ENCODE measurements around the gene PLK5.
"Not testable (repeated sequence)": the region's sequence is repeated elsewhere in the genome, so short reads cannot be mapped to it uniquely, and the experiment has no call there.

Gene PLK5

DNA sequence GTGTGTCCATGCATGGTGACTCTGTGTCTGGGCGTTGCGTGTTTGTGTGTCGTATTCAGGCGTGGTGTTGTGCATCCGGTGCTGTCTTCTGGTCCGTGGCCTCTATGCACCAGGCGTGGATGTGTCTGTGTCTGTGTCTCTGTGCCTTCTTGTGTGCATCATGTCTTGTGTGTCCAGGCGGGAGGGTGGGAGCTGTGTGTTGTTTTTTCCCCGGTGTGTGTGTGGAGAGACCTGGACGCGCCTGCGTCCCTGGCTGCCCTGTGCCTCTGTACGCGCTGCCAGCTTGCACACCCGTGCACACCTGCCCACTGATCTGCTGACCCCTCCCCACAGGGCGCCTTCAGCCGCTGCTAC lies 1.1 kb downstream of the PLK5 start:
- no peak for DNase-seq (ENCODE audit: low read depth in 4 of 4, low spot score in 1 of 4)

- no peak for DNase-seq (ENCODE audit: low read depth in 4 of 4, low spot score in 1 of 4)
Measured at GRCh38 chr19:1525343-1525742, 1.5 kb downstream of the PLK5 start.

GRCh38 chr19:1526066-1526778 lies 2.3 kb downstream of the PLK5 start:
- DNase-seq (ENCODE audit: low read depth in 4 of 4, low spot score in 1 of 4): no peak

GRCh38 chr19:1526979-1527649 lies 3.2 kb downstream of the PLK5 start:
- DNase-seq (ENCODE audit: low read depth in 4 of 4, low spot score in 1 of 4): no peak

DNA sequence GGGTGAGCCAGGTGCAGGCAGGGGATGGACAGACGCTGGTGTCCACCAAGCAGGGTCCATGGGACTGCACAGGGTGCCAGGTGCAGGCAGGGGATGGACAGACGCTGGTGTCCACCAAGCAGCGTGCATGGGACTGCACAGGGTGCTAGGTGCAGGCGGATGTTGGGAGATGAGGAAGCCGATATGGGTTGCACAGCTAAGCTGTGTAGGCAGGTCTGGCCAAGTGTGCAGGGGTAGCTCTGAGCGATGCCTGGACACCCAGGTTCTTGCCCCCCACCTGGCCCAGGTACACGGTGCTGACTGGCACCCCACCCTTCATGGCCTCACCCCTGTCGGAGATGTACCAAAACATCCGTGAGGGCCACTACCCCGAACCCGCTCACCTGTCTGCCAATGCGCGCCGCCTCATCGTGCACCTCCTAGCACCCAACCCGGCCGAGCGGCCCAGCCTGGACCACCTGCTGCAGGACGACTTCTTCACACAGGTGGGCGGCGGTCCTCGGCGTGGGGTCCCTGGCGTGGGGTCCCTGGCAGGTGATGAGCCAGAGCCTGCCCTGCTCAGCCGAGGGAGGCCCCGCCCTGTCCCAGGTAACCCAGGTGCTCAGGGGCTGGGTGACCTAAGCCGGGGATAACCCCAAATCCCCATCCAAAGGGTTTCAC lies 3.9 kb downstream of the PLK5 start:
- DNase-seq (ENCODE audit: low read depth in 4 of 4, low spot score in 1 of 4): no peak

DNA sequence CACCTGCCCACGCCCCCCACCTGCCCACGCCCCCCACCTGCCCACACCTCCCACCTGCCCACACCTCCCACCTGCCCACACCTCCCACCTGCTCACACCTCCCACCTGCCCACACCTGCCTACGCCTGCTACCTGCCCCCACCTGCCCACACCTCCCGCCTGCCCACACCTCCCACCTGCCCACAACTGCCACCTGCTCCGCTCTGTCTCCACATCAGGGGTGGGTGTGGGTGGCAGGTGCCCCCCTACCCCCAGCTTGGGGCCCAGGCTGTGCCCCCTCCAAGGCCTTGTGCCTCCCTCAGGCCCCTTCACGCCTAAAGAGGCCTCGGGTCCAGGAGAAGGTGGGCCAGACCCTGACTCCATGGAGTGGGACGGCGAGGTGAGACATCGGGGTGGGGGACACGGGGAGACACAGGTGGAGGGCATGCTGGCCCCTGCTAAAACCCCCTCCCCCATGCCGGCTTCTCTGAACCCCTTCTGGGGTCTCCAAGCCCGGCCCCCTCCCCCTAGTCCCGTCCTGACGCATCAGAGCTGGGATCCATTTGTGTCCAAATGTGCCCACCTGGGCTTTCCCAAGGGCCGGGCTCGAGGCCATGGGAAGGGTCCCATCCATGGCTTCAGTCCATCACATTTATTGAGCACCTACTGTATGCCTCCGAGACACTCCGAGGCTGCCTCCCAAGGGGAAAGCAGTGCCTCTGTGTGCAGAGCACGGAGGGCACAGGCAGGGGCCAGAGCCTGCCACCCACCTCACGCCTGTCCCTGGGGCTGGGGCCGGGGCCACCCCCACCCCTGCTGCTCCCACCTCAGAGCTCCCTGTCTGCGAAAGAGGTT lies 4.9 kb downstream of the PLK5 start:
- DNase-seq (ENCODE audit: low read depth in 4 of 4, low spot score in 1 of 4): no peak

GRCh38 chr19:1529430-1529816 lies 5.5 kb downstream of the PLK5 start:
- DNase-seq (ENCODE audit: low read depth in 4 of 4, low spot score in 1 of 4): no peak

DNA sequence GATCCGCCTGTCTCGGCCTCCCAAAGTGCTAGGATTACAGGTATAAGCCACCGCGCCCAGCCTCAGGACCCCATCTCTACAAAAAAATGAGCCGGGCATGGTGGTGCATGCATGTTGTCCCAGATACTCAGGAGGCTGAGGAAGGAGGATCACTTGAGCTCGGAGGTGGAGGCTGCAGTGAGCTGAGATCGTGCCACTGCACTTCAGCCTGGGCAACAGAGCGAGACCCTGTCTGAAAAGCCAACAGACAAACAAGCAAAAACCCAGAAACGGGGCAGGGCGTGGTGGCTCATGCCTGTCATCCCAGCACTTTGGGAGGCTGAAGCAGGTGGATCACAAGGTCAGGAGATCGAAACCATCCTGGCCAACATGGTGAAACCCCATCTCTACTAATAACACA lies 7.0 kb downstream of the PLK5 start:
- DNase-seq (ENCODE audit: low read depth in 4 of 4, low spot score in 1 of 4): not testable (repeated sequence)

DNA sequence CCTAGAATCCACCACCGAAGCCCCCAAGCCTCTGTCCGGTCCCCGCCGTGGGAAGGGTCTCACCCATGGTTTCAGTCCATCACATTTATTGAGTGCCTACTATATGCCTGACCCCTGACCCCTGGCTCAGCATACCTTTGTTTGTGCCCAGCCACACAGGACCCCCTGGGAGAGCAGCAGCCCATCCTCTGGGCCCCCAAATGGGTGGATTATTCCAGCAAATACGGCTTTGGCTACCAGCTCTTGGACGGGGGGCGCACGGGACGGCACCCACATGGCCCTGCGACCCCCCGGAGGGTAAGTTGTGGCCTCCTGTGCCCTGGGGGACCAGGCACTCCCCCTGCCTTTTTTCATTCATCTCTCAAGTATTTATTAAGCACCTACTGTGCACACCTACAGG lies 7.7 kb downstream of the PLK5 start:
- no peak for DNase-seq (ENCODE audit: low read depth in 4 of 4, low spot score in 1 of 4)

- DNase-seq (ENCODE audit: low read depth in 4 of 4, low spot score in 1 of 4): no peak
Measured at GRCh38 chr19:1532003-1532402, 8.1 kb downstream of the PLK5 start.

DNA sequence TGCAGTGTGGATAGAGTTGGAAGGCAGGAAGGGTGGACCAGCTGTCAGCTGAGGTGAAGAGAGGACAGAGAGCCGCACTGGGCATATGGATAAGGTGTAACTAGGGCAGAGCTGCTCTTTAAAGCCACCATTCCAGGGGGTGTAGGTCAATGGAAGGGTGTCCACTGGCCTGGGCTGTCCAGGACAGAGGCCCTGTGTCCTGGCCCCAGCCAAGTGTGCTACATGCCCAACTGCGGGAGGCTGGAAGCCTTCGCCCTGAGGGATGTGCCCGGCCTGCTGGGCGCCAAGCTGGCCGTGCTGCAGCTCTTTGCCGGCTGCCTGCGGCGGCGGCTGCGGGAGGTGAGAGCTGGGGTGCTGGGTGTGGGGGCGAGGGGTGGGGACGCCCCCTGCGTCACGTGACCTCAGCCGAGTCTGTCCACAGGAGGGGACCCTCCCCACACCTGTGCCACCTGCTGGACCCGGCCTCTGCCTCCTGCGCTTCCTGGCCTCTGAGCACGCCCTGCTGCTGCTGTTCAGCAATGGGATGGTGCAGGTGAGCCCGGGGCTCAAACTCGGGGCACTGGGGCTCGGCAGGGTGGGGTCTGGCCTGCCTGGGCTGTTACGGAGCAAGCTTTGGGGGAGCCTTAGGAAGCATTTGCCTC lies 9.8 kb downstream of the PLK5 start:
- DNase-seq (ENCODE audit: low read depth in 4 of 4, low spot score in 1 of 4): no peak

DNA sequence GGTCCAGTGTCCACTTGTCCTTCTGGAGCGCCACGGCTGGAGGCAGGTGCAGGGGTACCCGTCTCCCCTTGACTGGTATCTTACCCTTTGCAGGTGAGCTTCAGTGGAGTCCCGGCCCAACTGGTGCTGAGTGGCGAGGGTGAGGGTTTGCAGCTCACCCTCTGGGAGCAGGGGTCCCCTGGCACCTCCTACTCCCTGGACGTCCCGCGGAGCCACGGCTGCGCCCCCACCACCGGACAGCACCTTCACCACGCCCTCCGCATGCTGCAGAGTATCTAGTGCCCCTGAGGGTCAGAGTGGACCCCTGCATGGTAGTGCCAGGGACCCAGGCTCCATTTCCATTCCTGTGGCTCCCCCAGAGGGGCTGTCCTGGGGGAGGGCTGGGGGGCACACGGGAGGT lies 11.1 kb downstream of the PLK5 start:
- no peak for DNase-seq (ENCODE audit: low read depth in 4 of 4, low spot score in 1 of 4)

DNA sequence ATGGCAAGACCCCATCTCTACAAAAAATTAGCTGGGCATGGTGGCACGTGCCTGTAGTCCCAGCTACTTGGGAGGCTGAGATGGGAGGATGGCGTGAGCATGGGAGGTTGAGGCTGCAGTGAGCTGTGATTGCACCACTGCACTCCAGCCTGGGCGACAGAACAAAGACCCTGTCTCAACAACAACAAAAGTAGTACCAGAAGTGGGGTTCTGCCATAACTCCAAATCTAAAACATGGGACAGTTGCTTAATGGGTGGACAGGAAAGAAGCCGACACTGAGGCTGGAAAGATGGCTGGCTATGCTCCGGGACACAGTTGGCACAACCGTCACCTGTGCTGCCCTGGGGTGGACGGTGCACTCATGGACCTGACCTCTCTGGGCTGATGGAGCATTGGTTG lies 11.8 kb downstream of the PLK5 start:
- not testable (repeated sequence) for DNase-seq (ENCODE audit: low read depth in 4 of 4, low spot score in 1 of 4)

DNA sequence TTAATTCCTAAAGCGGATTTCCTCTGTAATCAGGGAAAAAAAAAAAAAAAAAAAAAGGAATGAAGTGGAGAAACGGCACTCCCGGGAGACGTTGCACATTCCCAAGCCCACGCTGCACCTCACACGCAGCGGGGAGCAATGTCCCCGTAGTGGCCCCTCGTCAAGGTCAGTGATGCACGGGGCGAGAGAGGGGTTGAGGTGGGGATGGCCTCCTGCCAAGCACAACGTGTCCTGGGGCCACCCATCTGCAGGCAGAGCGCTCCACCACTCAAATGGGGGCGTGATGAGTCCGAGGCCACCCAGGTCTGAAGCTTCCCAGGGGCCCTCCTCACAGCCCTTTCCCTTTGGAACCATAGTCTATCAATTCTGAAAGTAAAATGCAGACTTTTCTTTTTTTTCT lies 15.1 kb downstream of the PLK5 start:
- DNase-seq (ENCODE audit: low read depth in 4 of 4, low spot score in 1 of 4): no peak

DNA sequence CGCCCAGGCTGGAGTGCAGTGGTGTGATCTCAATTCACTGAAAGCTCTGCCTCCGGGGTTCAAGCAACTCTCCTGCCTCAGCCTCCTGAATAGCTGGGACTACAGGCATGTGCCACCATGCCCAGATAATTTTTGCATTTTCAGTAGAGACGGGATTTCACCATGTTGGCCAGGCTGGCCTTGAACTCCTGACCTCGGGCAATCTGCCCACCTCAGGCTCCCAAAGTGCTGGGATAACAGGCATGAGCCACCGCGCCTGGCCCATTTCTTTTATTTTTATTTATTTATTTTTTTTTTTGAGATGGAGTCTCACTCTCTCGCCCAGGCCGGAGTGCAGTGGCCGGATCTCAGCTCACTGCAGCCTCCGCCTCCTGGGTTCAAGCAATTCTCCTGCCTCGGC lies 15.9 kb downstream of the PLK5 start:
- not testable (repeated sequence) for DNase-seq (ENCODE audit: low read depth in 4 of 4, low spot score in 1 of 4)

GRCh38 chr19:1540365-1540925 lies 16.6 kb downstream of the PLK5 start:
- DNase-seq (ENCODE audit: low read depth in 4 of 4, low spot score in 1 of 4): no peak

DNA sequence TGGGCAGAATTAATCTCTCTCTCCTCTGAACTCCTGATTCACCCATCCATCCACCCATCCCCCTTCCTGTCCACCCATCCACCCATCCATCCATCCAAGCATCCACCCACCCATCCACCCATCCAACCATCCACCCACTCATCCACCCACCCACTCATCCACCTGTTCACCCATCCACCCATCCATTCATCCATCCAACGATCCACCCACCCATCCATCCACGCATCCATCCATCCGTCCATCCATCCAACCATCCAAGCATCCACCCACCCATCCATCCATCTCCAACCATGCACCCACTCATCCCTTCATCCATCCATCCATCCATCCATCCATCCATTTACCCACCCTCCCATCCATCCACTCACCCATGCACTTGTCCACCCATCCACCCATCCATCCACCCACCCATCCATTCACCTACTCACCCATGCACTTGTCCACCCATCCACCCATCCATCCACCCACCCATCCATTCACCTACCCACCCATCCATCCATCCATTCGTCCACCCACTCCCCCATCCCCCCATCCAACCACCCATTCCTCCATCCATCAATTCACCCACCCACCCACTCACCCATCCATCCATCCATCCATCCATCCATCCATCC lies 25.6 kb downstream of the PLK5 start:
- no peak for DNase-seq (ENCODE audit: low read depth in 4 of 4, low spot score in 1 of 4)

DNA sequence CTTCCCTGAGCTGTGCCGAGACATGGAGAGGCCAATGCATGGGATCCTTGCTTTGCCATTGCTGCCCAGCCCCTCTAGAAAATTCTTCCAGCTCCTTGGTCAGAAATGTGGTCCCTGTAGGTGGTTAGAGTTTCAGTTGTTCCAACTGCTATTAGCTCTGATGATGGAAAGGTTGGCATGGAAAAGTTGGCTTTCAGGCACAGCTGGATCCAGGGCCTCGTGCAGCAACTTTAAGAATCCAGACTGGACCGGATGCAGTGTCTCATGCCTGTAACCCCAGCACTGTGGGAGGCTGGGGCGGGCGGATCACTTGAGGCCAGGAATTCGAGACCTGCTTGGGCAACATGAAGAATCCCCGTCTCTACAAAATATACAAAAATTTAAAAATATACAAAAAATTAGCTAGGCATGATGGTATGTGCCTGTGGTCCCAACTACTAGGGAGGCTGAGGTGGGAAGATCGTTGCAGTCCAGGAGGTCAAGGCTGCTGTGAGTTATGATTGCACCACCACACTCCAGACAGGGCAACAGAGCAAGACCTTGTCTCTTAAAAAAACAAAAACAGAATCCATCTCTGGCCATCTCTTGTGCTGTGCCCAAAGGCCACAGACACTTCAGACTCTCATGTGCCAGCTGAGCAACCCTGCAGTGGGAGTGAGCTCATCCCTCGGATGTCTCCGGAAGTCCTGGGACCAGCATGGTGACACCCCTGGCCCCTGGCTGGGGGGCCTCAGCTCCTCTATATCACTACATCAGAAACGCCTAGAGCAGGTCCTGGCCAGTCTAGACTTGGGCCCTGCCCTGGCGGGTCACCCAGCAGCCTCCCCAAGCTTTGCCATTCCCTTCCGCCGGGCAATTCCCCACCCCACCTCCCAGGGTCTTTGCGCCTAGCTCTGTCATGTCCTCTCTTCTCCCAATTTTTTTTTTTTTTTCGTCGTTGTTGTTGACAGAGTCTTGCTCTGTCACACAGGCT lies 27.5 kb downstream of the PLK5 start:
- no peak for DNase-seq (ENCODE audit: low read depth in 4 of 4, low spot score in 1 of 4)

DNA sequence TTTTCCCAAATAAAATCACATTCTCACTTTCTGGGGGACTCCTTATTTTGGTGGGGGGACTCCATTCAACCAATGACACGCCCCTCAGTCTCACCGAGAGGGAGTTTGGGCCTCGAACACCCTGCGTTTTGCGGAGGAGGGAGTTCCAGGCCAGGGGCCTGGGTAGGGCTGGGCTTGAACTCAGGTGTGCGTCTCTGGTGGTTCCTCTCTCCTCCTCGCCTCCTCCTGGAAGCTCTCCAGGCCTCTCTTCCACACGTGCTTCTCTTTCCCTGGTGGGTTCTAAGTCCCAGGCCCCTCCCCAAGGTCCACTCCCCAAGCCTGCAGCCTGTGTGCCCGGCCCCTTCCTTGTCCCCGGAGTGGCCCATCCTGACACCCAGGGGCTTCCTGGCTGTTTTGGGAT lies 29.5 kb downstream of the PLK5 start:
- no peak for DNase-seq (ENCODE audit: low read depth in 4 of 4, low spot score in 1 of 4)
